OCI-LY3 (cell line): ENCODE data around the gene AQP12A.

Experiments used
- H2AFZ ChIP-seq: fragments of 200-600, 300-600 bp; shearing (Covaris generic); 2 replicates; pipeline ENCODE4 v1.6.0; 2014; ENCODE audit warnings: antibody characterized with exemption, low read depth, low read length
- H3K27ac ChIP-seq: fragments of 200-600, 300-600 bp; sonication (generic); 2 replicates; pipeline ENCODE4 v1.5.1; 2014; ENCODE audit warnings: mild to moderate bottlenecking, low read length, moderate library complexity, mixed read lengths
- H3K27me3 ChIP-seq: fragments of 200-600, 300-600 bp; sonication (generic); 2 replicates; pipeline ENCODE4 v1.6.1; 2014; ENCODE audit warnings: low read depth, low read length, mixed read lengths
- H3K36me3 ChIP-seq: fragments of 200-600, 300-600 bp; sonication (generic); replicated peaks from 2 replicates; pipeline ENCODE3; 2014; ENCODE audit warnings: low read depth, low read length, mixed read lengths
- H3K4me1 ChIP-seq: fragments of 300-600, 200-600 bp; sonication (generic); 2 replicates; pipeline ENCODE4 v1.6.1; 2014; ENCODE audit warnings: low read length, mixed read lengths
- H3K4me2 ChIP-seq: fragments of 200-600, 300-600 bp; sonication (generic); 2 replicates; pipeline ENCODE4 v1.6.1; 2014; ENCODE audit warnings: low read length, mixed read lengths
- H3K4me3 ChIP-seq: fragments of 300-600, 200-600 bp; sonication (generic); 2 replicates; pipeline ENCODE4 v1.5.1; 2014; ENCODE audit warnings: antibody characterized with exemption, mild to moderate bottlenecking, low read length, moderate library complexity
- H3K79me2 ChIP-seq: fragments of 300-600, 200-600 bp; shearing (Covaris generic); 2 replicates; pipeline ENCODE4 v1.6.1; 2014; ENCODE audit warnings: mild to moderate bottlenecking, low read length, mixed read lengths
- H3K9ac ChIP-seq: fragments of 300-600, 200-600 bp; shearing (Covaris generic); 2 replicates; pipeline ENCODE4 v1.6.0; 2014; ENCODE audit warnings: mild to moderate bottlenecking, low read length, moderate library complexity
- H3K9me3 ChIP-seq: fragments of 200-600, 300-600 bp; shearing (Covaris generic); 2 replicates; pipeline ENCODE4 v1.6.1; 2014; ENCODE audit warnings: low read length, mixed read lengths; ENCODE audit not compliant: insufficient read depth
- H4K20me1 ChIP-seq: fragments of 200-600, 300-600 bp; sonication (generic); 2 replicates; pipeline ENCODE4 v1.6.1; 2016; ENCODE audit warnings: low read length, mixed read lengths; ENCODE audit not compliant: insufficient read depth
- EZH2phosphoT487 ChIP-seq: fragments of 200-600 bp; shearing (Covaris generic); IDR thresholded peaks from 2 replicates; pipeline ENCODE4 v1.6.1; 2018; ENCODE audit warnings: antibody characterized with exemption, mixed run types, low read depth
- TF ChIP-seq, protein P1 (sequence below): fragments of 200-600, 300-600 bp; sonication (generic); IDR thresholded peaks from 2 replicates; pipeline ENCODE4 v1.5.1; 2014; ENCODE audit warnings: antibody characterized with exemption, low read length, low read depth

Gene AQP12A

DNA sequence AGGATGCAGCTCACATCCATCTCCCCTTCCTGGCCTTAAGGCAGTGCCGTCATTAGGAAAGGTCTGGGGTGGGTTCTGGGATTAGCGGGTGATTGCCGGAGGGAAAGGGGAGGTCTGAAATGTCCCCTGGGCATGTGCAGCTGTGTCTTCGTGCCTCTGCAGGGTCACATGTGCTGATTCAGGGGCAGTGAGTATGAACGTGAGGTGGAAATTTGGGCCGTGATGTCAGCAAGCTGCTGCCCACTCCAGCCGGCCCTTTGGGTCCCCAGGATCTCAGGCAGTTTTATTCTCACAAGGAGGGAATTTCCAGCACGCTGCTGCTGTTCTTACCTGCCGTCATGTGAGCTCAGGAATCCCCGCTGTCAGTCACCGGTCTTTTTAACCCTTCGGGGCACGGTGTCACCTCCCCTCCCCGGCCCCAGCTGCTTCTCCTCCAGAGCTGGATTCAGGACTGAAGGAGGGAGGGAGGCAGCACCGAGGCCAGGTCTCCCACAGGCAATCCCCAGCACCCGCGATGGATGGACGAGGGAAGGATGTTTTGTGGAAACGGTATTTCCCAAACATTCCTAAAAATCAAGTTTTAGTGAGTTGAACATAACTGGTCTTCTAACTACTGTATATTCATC lies 42.9 kb upstream of the AQP12A start:
- no peak overlapping the region for H2AFZ ChIP-seq
- no peak for TF ChIP-seq EZH2phosphoT487
- TF ChIP-seq, protein P1, sequence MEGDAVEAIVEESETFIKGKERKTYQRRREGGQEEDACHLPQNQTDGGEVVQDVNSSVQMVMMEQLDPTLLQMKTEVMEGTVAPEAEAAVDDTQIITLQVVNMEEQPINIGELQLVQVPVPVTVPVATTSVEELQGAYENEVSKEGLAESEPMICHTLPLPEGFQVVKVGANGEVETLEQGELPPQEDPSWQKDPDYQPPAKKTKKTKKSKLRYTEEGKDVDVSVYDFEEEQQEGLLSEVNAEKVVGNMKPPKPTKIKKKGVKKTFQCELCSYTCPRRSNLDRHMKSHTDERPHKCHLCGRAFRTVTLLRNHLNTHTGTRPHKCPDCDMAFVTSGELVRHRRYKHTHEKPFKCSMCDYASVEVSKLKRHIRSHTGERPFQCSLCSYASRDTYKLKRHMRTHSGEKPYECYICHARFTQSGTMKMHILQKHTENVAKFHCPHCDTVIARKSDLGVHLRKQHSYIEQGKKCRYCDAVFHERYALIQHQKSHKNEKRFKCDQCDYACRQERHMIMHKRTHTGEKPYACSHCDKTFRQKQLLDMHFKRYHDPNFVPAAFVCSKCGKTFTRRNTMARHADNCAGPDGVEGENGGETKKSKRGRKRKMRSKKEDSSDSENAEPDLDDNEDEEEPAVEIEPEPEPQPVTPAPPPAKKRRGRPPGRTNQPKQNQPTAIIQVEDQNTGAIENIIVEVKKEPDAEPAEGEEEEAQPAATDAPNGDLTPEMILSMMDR: no peak
- no peaks in the 10 kb centered on the region for H3K9me3 ChIP-seq
- H3K9ac ChIP-seq: no peak overlapping the region
- no peaks in the 10 kb centered on the region for H3K4me1 ChIP-seq
- H3K36me3 ChIP-seq: no peaks in the 10 kb centered on the region
- no peaks in the 10 kb centered on the region for H3K27me3 ChIP-seq
- H3K4me2 ChIP-seq: no peak overlapping the region
- H4K20me1 ChIP-seq: no peaks in the 10 kb centered on the region
- no peaks in the 10 kb centered on the region for H3K79me2 ChIP-seq
- no peak overlapping the region for H3K4me3 ChIP-seq
- H3K27ac ChIP-seq: no peak overlapping the region

DNA sequence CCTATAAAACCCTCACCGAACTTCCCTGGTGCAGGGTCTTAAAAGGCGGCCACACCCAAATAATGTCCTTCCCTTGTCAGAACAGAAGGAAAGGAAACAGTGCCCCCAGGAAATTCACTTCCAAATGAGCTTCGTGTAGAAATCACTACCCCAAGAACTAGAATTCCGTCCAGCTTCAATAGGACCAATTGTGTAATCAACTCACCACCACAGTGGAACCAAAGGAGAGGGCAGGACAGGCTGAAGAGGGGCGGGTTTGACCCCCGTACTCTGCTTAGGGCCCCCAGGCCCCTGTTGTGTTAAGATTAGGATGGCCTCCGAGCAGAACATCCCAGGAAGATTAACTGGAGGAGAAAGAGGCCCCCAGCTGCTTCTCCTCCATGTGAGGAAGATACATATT lies 42.3 kb upstream of the AQP12A start:
- no peaks in the 10 kb centered on the region for H3K9me3 ChIP-seq
- TF ChIP-seq, protein P1: no peak
- no peak for TF ChIP-seq EZH2phosphoT487
- no peak overlapping the region for H3K9ac ChIP-seq
- no peaks in the 10 kb centered on the region for H4K20me1 ChIP-seq
- no peaks in the 10 kb centered on the region; the same call in 1 of the 2 replicates for H3K27me3 ChIP-seq
- no peak overlapping the region for H2AFZ ChIP-seq
- no peak overlapping the region for H3K27ac ChIP-seq
- no peaks in the 10 kb centered on the region for H3K4me1 ChIP-seq
- H3K79me2 ChIP-seq: no peaks in the 10 kb centered on the region
- no peaks in the 10 kb centered on the region for H3K36me3 ChIP-seq
- H3K4me3 ChIP-seq: no peak overlapping the region
- H3K4me2 ChIP-seq: no peak overlapping the region

GRCh38 chr2:240650254-240650965 lies 41.3 kb upstream of the AQP12A start:
- TF ChIP-seq, protein P1: no peak

GRCh38 chr2:240651185-240651584 lies 40.5 kb upstream of the AQP12A start:
- Histone ChIP-seq H2AFZ (no peak overlapping the region), H3K4me1 (no peaks in the 10 kb centered on the region), H3K9me3 (no peaks in the 10 kb centered on the region), H3K27me3 (peaks cover 16% of the 10 kb centered on the region; the same call in 1 of the 2 replicates), H3K4me3 (no peak overlapping the region), H3K4me2 (no peak overlapping the region), H3K9ac (no peak overlapping the region), H4K20me1 (no peaks in the 10 kb centered on the region), H3K79me2 (no peaks in the 10 kb centered on the region), H3K27ac (no peak overlapping the region), H3K36me3 (no peaks in the 10 kb centered on the region)
- TF ChIP-seq EZH2phosphoT487: no peak
- TF ChIP-seq, protein P1: no peak

More at GRCh38 chr2:240650254-240650965, 41.3 kb upstream of the AQP12A start:
- Histone ChIP-seq H3K9ac (no peak overlapping the region), H3K4me2 (no peak overlapping the region), H3K79me2 (no peaks in the 10 kb centered on the region), H4K20me1 (no peaks in the 10 kb centered on the region), H3K4me1 (no peaks in the 10 kb centered on the region), H3K27ac (no peak overlapping the region), H3K27me3 (peaks cover 8% of the 10 kb centered on the region; the same call in 1 of the 2 replicates), H3K4me3 (no peak overlapping the region), H3K9me3 (no peaks in the 10 kb centered on the region), H2AFZ (no peak overlapping the region), H3K36me3 (no peaks in the 10 kb centered on the region)
